HG03064 (cell line): ENCODE measurements around the gene LY6G5B.

ENCODE experiments used
- ATAC-seq: cut with Tn5 transposase; IDR thresholded peaks from one replicate; pipeline ENCODE4 v1.9.1; 2021; ENCODE audit warnings: low read depth; ENCODE audit not compliant: unreplicated experiment

Gene LY6G5B

DNA sequence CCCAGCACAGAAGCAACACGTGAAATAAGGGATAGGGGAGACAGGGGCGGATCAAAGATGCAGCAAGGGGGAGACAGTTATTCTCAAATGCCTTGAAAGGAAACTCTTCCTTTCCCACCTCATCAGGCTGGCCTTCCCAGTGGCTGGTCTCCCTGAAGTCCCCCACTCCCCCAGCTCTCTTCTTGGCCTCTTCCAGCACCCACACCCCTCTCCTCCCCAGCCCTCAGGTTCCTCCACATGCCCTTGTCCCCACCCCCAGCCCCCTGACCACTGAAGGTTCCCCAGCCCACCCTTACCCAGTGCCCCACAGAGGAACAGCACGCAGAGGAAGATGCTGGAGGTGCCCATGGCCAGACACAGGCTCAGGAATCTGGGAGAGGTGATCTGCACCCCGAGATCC is 43.7 kb downstream of the LY6G5B start:
- no peak for ATAC-seq

DNA sequence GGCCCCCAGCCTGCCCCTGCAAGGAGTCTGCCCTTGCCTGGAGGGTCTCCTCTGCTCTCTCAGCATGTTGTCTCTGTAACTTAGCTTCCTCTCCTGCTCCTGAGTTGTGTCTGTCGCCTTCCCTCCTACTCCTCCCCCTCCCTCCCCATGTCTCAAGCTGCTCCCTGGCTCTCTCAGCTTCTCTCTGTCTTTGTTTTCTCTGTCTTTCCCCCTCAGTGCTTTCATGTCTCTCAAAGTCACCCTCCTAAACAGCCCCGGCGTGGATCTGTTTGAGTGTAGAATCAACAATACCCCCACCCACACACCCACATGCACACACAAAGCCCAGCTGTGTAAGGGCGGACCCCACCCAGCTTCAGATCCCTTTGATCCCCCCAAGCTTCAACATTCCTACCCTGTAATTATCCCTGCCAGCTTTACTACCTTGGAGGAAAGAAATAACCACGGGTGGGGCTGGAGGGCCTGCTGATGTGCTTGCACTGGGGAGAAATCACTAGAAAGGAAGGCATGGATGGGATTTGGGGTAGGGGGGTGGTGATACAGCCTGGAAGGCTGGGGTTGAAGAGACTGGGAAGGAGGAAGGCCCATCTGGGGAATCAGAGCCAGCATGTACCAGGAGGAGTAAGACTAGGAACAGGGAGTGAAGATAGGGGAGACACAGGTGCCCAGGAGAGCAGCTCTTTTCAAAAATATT is 44.4 kb downstream of the LY6G5B start:
- no peak for ATAC-seq

DNA sequence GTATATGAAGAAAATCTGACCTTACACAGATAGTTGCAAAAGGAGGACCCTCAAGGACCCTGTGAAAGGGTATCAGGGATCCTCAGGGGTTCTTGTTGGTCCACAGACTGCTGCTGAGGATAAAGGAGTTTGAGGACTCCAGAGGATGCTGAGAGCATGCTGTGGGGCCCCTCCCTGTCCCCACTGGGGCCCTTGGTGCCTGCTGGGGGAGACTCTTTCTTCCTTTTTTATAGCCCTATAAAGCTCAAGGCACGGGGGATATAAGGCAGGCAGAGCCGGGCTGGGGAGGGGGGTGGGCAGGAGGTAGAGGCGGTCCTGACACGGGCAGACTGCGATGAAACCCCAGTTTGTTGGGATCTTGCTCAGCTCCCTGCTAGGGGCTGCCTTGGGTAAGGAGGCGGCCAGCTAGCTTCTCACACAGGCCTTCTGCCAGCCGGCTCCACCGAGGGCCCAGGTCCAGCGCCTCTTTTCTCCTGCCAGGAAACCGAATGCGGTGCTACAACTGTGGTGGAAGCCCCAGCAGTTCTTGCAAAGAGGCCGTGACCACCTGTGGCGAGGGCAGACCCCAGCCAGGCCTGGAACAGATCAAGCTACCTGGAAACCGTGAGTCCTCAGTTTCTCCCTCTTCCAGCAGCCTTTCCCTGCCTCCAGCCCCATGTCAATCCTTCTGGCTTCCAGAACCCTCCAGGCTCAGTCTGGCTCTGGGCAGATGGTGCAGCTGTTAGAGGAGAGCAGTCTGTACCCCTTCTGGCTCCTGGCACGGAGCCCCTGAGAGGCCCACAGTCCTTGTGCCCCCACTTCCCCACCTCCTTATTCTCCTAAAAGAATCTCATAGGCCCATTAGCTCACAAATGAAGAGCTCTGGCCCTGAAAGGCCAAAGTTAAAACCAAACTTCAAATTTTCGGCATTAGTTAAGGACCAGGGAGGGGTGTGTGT is 45.5 kb downstream of the LY6G5B start, which contains the start of gene LY6G6D:
Gene LY6G6D (plus strand): TSS at position 327 of the 937 bp plus-strand sequence. CDS start 8 bp downstream, at position 335.
- ATAC-seq = no peak

DNA sequence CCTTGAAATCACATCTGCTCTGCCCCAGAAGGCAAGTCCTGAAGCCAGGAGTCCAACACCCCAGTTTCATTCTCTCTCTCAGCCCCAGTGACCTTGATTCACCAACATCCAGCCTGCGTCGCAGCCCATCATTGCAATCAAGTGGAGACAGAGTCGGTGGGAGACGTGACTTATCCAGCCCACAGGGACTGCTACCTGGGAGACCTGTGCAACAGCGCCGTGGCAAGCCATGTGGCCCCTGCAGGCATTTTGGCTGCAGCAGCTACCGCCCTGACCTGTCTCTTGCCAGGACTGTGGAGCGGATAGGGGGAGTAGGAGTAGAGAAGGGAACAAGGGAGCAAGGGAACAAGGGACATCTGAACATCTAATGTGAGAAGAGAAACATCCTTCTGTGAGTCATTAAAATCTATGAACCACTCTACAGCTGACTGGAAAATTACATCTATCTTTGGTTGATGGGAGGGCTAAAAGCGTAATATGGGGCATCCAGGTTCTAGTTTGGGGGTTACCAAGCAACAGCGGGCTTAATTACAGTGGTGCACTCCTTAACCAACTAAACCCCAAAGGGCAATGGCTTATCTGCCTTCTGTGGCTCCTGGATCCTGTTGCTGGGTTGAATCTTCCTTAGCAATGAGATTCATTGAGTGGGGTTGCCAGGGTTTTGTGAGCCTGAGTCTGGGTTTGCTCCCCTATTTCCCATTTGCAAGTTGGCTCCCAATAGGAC is 47.9 kb downstream of the LY6G5B start:
- no peak for ATAC-seq

DNA sequence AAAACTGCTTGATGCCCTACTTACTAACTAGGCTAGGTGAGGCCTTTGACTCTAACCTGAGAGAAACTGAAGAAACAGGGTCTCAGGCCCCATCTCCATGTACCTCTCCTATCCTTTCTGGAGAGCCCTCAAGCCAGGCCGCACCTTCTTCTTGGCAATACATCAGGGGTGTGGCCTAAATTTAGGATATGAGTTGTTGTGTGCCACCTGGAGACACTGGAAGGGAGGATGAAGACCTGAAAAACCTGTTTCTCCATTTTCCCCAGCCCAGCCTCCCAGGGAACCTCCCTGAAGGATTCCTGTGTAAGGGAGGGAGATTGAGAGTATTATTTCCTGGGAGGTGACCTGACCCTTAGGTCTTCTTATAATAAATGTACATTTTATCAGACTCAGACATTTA is 48.5 kb downstream of the LY6G5B start:
- ATAC-seq = no peak

DNA sequence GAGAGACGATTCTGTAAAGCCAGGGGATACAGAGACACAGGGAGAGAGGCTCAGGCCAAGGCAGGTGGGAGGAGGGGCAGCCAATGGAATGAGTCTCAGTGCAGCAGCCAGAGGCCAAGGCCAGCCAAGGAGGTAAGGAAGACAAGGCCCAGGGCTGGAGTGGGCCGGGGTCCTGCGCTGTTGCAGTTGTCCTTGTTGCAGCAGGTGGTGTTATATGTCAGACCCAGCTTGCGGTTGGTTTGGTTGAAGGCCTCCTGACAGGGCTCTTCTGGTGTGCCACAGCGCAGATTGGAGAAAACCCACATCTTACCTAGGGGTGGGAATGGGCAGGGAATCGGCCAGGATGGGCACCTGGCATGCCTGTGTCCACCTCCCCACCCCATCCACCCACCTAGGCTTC is 49.2 kb downstream of the LY6G5B start:
- no peak for ATAC-seq

DNA sequence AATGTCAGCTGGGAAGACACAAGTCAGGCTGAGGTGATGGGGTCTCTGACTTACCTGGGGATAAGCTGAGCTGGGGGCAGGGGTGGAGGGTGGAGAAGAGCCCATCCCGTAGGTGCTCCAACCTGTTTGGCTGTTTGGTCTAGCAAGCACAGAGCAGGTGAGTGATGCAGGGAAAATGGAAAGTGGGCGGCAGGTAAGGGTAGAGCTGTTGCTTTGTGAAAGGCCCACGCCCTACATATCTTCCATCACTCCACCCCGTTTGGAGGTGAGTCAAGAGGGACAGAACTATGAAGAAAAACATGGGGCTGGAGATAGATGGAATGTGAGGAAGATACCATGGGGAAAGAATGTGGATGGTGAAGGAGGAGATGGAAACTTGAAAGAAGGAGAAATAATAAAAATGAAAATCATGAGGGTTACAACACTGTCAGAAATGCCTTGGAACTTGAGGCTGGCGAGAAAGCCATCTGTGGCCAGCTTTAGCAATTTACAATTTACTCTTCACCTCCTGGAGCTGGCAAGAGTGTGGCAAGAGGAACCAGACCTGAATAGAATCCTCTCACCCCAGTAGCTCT is 50.5 kb downstream of the LY6G5B start:
- ATAC-seq = no peak

DNA sequence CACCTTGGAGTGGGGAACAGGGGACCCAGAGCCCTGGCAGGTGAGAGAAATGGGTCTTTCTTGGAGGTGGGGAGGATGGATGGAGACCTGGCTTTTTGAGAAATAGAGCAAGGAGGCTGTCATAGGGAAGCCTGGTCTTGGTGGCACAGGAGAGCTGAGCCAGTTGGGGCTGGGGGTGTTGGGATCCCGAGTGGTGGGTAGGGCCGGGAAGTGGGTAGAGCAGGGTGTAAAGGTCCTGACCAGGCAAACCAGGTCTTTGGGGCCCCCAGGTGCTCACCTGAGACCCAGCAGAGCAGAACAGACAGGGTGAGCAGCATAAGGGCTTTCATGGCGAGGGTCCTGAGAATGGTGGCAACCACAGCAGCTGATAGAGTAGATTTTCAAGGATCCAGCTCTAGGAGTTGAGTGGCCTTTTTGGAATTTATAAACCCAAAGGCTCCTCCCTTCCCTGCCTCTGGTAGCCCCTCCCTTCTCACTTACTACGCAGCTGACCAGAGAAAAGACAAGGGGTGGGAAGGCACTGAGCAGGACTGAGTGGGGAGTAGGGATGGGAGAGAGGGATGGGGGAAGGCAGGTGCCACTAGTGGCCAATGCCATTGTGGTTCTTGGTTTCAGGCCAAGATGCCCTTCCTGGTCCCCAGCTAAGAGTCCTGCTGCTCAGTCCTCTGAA is 51.7 kb downstream of the LY6G5B start, which contains the start of gene LY6G6C:
Gene LY6G6C (minus strand): TSS at position 396 of the 670 bp plus-strand sequence. CDS start 67 bp downstream, at position 329.
- no peak for ATAC-seq

DNA sequence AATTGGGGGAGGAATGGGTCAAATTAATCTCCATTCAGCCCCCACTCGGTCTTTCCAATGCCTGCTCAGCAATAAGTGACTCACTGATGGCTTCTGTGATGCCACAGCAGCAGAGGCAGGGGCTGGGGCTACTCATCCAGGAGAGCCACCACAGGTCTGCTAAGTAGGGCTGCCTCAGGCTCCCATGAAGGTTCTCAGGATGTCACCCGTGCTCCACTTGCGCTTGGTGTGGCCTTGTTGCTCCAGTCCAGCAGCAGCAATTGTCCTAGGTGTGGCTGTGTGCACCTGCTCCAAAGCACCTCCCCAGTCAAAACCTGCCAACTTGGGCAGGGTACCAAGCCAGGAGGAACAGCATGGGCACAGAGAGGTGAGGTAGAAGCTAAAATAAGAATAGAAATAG is 52.4 kb downstream of the LY6G5B start:
- no peak for ATAC-seq
